Activated CD8-positive, alpha-beta T cell treated with anti-CD3 and anti-CD28 coated beads, Interleukin-2, amount 10 ng/mL, durations not matched to agents 7 days and 5 days (primary cell): ENCODE measurements around the gene TTC4. TPM values are rescaled to one million over a fixed set of nuclear protein-coding genes. Genes with fewer than 3 reads are reported as not detected.
A peak's percentile ranks its signal among the peaks of the same experiment; 100 is the strongest.

Source experiments
- ATAC-seq: fragments of 150-1000 bp; cut with Tn5 transposase; one replicate; pipeline ENCODE4 v1.10.0; 2021; ENCODE audit warnings: moderate library complexity
- CTCF ChIA-PET: fragments of 350-600 bp; sonication (Branson Sonifier 250); formaldehyde crosslinking; loops from one replicate; lab custom pipeline; 2021; ENCODE audit warnings: antibody characterized with exemption; lab: Charles Lee
- POLR2A ChIA-PET: fragments of 350-600 bp; sonication (Branson Sonifier 250); formaldehyde crosslinking; loops from one replicate; lab custom pipeline; 2021; ENCODE audit warnings: antibody characterized with exemption; lab: Charles Lee
- DNase-seq: peaks from one replicate; pipeline ENCODE4 v3.0.0-alpha.2; 2020
- H3K27ac Mint-ChIP-seq: one replicate; pipeline ENCODE4 v1.8.0; 2021; ENCODE audit warnings: mild to moderate bottlenecking, mixed read lengths
- H3K27me3 Mint-ChIP-seq: one replicate; pipeline ENCODE4 v1.8.0; 2021; ENCODE audit warnings: low read depth, mixed read lengths
- H3K36me3 Mint-ChIP-seq: one replicate; pipeline ENCODE4 v1.8.0; 2021; ENCODE audit warnings: low read depth, mixed read lengths
- H3K4me1 Mint-ChIP-seq: one replicate; pipeline ENCODE4 v1.8.0; 2021; ENCODE audit warnings: low read depth, mixed read lengths
- H3K4me3 Mint-ChIP-seq: one replicate; pipeline ENCODE4 v1.8.0; 2021; ENCODE audit warnings: mild to moderate bottlenecking, mixed read lengths
- H3K9me3 Mint-ChIP-seq: one replicate; pipeline ENCODE4 v1.8.0; 2022; ENCODE audit warnings: mixed read lengths; ENCODE audit not compliant: insufficient read depth
- total RNA-seq, 2 experiments: library from RNA; stranded (reverse); gene quantifications; one replicate each; pipeline ENCODE4 v1.2.3, GENCODE V29; 2021

TTC4 gene
- total RNA-seq, 2 experiments from 2014 or later, result 18.8 to 21.6 TPM

DNA sequence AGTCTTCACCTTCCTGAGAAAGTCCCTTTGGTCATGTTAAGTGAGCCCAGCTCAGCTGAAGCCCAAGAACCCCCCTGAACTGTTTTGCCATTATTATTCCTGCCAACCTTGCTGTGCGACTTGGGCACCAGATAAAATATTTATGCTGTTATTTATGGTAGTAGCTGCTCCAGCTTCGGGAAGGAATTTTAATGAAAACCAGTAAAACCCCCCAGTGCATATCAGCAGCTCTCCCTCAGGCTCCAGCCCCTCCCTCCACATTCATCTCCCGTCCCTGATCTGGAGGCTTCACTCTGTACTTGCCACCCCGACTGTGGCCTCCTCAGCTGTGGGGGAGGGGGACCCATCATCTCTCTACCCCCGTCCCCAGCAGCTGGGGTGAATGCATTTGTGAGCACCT is 72.8 kb downstream of the TTC4 start:
- Mint-ChIP-seq H3K4me1 (peaks cover 5% of the 10 kb centered on the region), H3K27ac (no peak overlapping the region), H3K36me3 (no peaks in the 10 kb centered on the region), H3K4me3 (no peak overlapping the region), H3K27me3 (no peaks in the 10 kb centered on the region), H3K9me3 (no peaks in the 10 kb centered on the region)
- ATAC-seq (no peak), DNase-seq (no peak)
- POLR2A ChIA-PET, result no interaction called here
- CTCF ChIA-PET, result no interaction called here

DNA sequence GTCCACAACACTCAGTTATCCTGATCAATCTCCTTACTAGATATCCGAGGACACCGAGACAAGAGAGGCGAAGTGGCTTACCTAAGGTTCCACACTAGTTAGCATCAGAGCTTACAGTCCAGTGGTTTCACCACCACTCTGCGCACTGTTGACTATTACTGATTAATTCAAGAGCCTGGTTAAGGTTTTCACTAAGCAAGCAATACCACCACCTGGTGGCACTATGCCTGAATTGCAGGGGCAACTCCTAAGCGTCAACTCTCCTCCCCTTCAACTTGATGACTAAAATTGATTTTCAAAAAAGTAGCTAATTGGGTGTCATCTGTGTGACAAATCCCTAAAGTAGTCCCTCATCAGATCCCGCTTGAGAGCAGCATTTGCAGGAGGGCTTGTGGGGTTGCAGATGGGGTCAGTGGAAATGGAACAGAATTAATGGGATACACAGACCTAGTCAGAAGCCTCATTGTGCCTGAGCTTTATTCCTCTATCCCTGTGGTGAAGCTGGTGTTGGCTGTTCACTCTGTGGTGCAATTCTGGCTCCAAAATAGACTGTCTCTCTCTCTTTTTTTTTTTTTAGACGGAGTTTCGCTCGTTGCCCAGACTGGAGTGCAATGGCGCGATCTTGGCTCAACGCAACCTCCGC is 76.3 kb downstream of the TTC4 start:
- ATAC-seq (no peak), DNase-seq (peak; percentile 64)
- Mint-ChIP-seq H3K4me1 (peaks cover 14% of the 10 kb centered on the region), H3K27me3 (no peaks in the 10 kb centered on the region), H3K9me3 (no peaks in the 10 kb centered on the region), H3K27ac (no peak overlapping the region), H3K36me3 (no peaks in the 10 kb centered on the region), H3K4me3 (no peak overlapping the region)
- ChIA-PET CTCF (interaction anchor here (0.6 to 3.0 kb wide), 9 partner anchors 9 to 127 kb away, joined by 3 to 28 read pairs (median 3); partner anchors contain the start of genes TTC22 and TTC4), POLR2A (no interaction called here)

Other genes starting within 250 kb of the TTC4 start
- gene ACOT11, start 167.6 kb upstream of the TTC4 start, total RNA-seq, result 1 to 10 TPM; 1.3 to 1.6 TPM
- not detected for gene FAM151A, start 92.3 kb upstream of the TTC4 start, total RNA-seq
- not detected for gene MROH7, start 74.1 kb upstream of the TTC4 start, total RNA-seq
- gene PARS2, start 48.7 kb downstream of the TTC4 start, total RNA-seq, result 1 to 10 TPM; 4.2 TPM
- 1 to 10 TPM; 5.0 to 6.5 TPM for gene TTC22, start 85.5 kb downstream of the TTC4 start, total RNA-seq
- gene DHCR24, start 171.3 kb downstream of the TTC4 start, total RNA-seq, result 100 to 1,000 TPM; 140 to 151 TPM